HuH-7.5 (cell line): Measurements from ENCODE around the gene CSKMT.
"Not testable (repeated sequence)": the region's sequence is repeated elsewhere in the genome, so short reads cannot be mapped to it uniquely, and the experiment has no call there.

Experiments used
- DNase-seq: peaks from one replicate; pipeline ENCODE4 v3.0.0; 2011; ENCODE audit warnings: low spot score

CSKMT gene, protein sequence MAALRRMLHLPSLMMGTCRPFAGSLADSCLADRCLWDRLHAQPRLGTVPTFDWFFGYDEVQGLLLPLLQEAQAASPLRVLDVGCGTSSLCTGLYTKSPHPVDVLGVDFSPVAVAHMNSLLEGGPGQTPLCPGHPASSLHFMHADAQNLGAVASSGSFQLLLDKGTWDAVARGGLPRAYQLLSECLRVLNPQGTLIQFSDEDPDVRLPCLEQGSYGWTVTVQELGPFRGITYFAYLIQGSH

GRCh38 chr11:62665075-62665598 lies at the start of gene CSKMT, which contains the start of gene C11orf98:
CSKMT (plus strand) TSS chr11:62665312; CDS start chr11:62665880, 568 bp downstream.
C11orf98 (minus strand) TSS chr11:62665210; CDS start chr11:62665169, 41 bp downstream.
- peak; percentile 95 for DNase-seq

- no peak for DNase-seq
These were observed 49.6 kb upstream of the CSKMT start for GRCh38 chr11:62615521-62615920.

GRCh38 chr11:62616957-62617356 lies 48.2 kb upstream of the CSKMT start:
- DNase-seq = not testable (repeated sequence)

DNA sequence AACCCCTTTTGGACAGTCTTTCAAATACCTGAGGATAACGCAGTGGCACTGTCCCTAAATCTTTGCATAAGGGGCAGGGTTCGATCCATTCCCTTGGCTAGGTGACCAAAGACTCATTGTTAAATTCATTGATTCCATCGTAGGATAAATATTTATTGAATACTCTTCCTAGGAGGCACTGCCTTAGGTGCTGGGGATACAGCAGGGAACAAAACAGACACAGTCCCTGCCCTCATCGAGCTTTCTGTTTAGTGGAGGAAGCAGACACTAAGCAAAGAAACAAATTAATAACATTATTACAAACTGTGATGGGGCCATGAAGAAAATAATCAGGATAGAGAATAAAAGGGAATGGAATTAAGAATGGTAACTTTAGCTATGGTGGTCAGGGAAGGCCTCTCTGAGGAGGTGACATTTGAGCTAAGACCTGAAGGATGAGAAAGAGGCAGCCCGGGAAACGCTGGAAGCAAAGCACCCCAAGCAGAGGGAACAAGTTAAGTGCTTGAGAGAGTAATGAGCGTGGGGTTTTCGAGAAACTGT lies 44.0 kb upstream of the CSKMT start:
- DNase-seq = no peak

- peak; percentile 99 for DNase-seq
These were observed 43.3 kb upstream of the CSKMT start, which contains the start of gene B3GAT3 for GRCh38 chr11:62621567-62622470. B3GAT3 (minus strand) TSS chr11:62621986; CDS start chr11:62621947, 39 bp downstream.

- DNase-seq = no peak
These were observed 42.5 kb upstream of the CSKMT start for GRCh38 chr11:62622476-62623089.

DNA sequence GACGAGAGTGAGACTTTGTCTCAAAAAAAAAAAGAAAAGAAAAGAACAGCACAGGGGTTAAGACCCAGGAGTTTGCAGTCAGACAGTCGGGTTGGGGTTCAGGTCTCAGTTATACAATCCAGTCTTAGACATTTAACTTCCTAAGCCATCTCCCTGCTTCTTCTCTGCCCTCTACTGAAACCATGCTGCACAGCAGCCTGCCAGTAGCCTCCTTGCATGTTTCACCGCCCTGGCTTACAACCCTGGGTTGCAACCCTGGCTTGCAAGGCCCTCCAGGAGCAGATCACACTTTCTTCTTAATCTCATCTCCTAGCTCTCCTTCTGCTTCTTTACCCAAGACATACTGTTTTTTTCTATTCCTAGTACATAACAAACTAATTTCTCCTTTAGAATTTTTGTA lies 37.4 kb upstream of the CSKMT start:
- DNase-seq = no peak

DNA sequence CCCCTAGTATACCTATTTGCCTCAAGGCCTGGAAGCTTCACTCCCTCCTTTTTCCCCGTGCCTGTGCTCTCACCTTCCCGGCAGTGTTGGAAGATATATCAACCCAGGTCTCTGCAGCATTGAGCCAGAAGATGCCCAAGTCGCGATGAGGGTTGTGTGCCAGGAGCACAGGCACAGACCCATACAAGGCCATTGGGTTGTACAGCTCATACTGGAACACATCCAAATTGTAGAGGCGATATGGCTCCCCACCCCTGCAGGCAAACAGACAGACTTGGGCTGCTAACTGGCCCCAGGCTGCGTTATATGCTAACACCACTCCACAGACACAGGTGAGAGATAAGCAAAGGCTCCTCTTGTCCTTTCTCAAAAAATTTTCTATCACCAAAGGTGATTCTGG lies 32.6 kb upstream of the CSKMT start:
- no peak for DNase-seq

DNA sequence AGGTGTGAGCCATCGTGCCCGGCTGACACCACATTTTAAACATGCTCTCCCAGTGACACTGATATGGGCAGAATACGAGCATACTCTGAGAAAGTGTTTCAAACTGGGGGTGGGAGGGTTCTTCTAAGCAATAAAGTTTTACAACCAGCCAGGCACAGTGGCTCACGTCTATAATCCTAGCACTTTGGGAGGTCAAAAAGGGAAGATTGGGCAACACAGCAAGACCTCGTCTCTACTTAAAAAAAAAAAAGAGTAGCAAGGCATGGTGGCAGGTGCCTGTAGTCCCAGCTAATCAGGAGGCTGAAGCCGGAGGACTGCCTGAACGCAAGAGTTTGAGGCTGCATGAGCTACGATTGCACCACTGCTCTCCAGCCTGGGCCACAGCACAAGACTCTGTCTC lies 20.9 kb upstream of the CSKMT start:
- no peak for DNase-seq

DNA sequence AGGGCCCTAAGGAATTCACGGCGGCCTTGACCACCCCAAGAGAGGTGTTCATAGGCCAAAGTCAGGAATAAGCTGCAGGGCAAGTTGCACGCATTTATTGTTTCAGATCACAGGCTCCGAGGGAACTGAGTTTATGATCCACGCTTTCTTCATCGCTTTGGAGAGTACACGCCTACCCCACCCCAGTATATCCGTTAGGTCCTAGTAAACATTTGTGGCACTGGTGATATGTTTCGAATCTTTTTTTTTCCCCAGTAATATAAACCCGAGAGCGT lies 19.5 kb upstream of the CSKMT start:
- DNase-seq = no peak

GRCh38 chr11:62645946-62646824 lies 18.9 kb upstream of the CSKMT start, which contains the start of gene GANAB:
GANAB (minus strand) TSS chr11:62646613; CDS start chr11:62646599, 14 bp downstream.
- DNase-seq = peak; percentile 99

DNA sequence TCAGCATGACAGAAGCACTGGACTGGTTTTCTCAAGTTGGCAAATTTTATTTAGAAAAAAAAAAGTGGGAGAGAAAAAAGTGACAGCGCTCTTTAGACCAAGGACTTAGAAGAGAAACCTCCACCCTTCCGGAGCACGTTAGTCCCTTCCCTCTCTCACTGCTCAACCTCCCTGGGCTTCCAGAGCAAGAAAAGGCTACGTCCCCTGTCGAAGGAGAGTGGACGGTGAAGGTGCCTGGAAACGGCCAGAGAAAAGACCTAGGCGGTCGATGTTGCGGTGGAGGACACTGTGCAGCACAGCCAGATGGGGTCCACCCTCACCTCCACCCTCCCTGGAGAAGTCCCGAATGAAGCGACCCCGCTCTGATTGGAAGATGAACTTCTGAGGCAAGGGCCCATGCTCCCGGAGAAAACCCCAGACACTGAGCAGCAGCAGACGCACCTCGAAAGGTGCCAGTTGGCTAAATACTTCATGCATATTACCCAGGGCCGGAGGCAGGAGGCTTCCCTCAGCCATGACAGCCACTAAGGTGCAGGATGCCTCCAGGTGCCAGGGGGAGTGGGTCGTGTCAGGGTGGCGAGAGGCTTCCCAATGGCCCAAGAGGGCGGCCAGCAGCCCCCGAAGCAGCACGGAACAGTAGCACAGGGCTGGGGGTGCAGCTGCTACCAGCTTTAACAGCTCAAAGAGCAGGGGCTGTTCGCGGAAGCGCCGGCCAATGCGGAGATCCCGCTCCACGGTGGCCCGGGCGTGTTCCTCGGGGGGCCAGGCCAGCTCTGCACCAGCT lies 18.1 kb upstream of the CSKMT start:
- no peak for DNase-seq

- no peak for DNase-seq
These were observed 17.5 kb upstream of the CSKMT start for GRCh38 chr11:62647609-62648005.

GRCh38 chr11:62648185-62648966 lies 16.7 kb upstream of the CSKMT start:
- DNase-seq = no peak

DNA sequence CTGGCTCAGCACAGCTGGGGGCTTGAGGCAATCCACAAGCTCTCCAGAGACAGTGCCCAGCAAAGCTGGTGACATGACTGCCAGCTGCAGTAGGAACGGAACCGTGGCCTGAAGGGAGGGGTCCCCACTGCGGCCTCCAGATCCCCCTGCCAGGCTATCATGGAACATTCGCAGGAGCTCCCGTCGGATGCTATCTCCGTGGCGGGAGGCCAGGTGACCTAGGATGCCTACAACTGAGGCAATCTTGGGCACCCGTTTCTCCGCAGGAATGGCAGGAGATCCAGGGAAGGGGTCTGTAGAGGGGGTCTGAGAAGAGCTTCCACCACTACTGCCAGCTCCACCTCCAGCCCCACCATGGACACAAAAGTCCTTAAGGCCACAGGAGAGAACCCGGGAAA lies 16.1 kb upstream of the CSKMT start:
- no peak for DNase-seq

- DNase-seq = no peak
These were observed 15.6 kb upstream of the CSKMT start for GRCh38 chr11:62649486-62649885.

DNA sequence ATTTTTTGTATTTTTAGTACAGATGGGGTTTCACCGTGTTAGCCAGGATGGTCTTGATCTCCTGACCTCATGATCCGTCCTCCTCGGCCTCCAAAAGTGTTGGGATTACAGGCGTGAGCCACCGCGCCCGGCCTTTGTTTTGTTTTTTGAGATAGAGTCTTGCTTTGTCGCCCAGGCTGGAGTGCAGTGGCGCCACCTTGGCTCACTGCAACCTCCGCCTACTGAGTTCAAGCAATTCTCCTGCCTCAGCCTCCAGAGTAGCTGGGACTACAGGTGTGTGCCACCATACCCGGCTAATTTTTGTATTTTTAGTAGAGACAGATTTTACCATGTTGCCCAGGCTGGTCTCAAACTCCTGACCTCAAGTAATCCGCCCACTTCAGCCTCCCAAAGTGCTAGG lies 14.8 kb upstream of the CSKMT start:
- DNase-seq = not testable (repeated sequence)

GRCh38 chr11:62652161-62653006 lies 12.7 kb upstream of the CSKMT start:
- DNase-seq = peak; percentile 35

DNA sequence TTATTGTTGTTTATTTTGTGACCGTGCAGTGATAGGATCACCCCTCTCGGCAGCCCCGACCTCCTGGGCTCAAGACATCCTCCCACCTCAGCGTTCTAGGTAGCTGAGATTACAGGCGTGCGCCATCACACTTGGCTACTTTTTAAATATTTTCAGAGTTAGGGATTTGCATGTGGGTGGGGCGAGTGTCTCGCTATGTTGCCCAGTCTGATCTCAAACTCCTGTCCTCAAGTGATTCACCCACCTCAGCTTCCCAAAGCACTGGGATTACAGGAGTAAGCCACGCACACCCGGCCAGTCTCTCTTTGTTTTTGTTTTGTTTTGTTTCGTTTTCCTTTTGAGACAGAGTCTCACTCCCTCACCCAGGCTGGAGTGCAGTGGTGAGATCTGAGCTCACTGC lies 10.8 kb upstream of the CSKMT start:
- no peak for DNase-seq
